Fibroblast of mammary gland (primary cell): Measurements from ENCODE around the gene S100A1.

Experiments
- DNase-seq: peaks from one replicate; pipeline ENCODE4 v3.0.0-alpha.2; 2010; ENCODE audit warnings: low read depth
- H3K4me3 ChIP-seq: 2 replicates; pipeline ENCODE4 v1.5.1; 2011; ENCODE audit warnings: low read depth, mild to moderate bottlenecking, low read length, moderate library complexity; ENCODE audit not compliant: control insufficient read depth
- TF ChIP-seq, protein P1 (sequence below): conservative IDR thresholded peaks from 2 replicates; pipeline ENCODE4 v1.5.1; 2011; ENCODE audit warnings: low read depth, low read length, inconsistent platforms; ENCODE audit not compliant: control insufficient read depth, insufficient read depth

S100A1 gene

DNA sequence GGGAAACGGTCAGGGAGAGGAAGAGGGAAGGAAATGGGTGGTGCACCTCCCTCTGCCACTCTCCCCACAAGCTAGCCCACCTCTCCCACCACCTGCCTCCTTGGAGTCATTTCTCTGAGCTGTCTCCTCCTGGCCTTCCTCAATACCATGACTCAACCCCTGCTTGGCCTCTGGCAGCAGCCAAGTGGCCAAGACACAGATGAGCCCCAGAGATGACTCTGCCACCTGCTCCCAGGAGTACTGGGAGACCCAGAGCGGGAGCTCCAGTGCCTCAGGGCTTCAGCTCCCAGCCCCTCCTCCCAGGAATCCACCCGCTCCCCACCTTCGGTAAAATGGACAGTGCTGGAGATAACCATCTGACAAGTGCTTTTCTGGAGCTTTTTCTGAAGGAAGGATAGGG, 17.9 kb upstream of the S100A1 start:
- TF ChIP-seq, protein P1, sequence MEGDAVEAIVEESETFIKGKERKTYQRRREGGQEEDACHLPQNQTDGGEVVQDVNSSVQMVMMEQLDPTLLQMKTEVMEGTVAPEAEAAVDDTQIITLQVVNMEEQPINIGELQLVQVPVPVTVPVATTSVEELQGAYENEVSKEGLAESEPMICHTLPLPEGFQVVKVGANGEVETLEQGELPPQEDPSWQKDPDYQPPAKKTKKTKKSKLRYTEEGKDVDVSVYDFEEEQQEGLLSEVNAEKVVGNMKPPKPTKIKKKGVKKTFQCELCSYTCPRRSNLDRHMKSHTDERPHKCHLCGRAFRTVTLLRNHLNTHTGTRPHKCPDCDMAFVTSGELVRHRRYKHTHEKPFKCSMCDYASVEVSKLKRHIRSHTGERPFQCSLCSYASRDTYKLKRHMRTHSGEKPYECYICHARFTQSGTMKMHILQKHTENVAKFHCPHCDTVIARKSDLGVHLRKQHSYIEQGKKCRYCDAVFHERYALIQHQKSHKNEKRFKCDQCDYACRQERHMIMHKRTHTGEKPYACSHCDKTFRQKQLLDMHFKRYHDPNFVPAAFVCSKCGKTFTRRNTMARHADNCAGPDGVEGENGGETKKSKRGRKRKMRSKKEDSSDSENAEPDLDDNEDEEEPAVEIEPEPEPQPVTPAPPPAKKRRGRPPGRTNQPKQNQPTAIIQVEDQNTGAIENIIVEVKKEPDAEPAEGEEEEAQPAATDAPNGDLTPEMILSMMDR = no peak
- H3K4me3 ChIP-seq = peak overlapping the region; percentile 94
- DNase-seq = peak; percentile 80

DNA sequence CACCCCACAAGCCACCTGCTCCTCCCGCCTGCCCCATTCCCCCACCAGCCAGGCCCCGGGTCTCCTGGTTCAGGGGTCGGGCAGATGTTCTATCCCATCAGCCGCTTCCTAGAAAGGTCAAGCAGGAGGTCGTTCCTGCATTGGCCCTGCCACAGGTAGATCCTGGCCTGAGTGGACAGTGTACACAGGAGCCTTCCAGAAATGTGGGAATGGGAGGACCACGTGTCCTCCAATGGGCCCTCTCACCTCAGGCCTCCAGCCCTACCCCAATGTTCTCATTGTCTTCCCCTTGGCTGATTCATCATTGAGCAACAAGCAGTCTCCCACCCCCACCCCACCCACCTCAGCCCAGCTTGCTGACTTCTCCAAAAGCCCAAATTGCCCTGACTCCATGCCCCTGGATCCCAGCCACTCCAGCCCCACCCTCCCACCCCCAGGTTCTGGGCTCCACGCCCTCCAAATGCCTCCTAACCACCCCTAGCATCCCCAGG, 17.4 kb upstream of the S100A1 start:
- peak; percentile 93 for DNase-seq
- TF ChIP-seq, protein P1 = no peak
- peak overlapping the region; percentile 94 for H3K4me3 ChIP-seq

DNA sequence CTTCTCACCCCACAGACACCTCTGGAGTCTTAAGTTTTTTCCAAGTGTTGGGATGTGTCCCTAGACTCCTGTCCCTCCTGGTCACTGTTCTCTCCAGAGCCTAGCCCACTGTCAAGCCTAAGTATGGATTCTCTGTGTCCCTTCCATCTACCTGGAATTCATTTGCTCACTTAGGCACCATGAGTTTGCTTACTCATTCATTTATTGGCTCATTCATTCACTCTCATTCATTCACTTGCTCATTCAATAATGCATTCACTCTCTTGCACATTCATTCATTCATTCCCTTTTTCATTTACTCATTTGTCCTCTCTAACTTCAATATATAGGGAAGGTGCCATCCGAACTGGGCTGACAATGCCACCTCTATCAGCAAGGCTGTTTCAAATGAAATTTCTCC, 16.9 kb upstream of the S100A1 start:
- TF ChIP-seq, protein P1 = no peak
- DNase-seq = peak; percentile 55
- peak overlapping the region; percentile 94 for H3K4me3 ChIP-seq

DNA sequence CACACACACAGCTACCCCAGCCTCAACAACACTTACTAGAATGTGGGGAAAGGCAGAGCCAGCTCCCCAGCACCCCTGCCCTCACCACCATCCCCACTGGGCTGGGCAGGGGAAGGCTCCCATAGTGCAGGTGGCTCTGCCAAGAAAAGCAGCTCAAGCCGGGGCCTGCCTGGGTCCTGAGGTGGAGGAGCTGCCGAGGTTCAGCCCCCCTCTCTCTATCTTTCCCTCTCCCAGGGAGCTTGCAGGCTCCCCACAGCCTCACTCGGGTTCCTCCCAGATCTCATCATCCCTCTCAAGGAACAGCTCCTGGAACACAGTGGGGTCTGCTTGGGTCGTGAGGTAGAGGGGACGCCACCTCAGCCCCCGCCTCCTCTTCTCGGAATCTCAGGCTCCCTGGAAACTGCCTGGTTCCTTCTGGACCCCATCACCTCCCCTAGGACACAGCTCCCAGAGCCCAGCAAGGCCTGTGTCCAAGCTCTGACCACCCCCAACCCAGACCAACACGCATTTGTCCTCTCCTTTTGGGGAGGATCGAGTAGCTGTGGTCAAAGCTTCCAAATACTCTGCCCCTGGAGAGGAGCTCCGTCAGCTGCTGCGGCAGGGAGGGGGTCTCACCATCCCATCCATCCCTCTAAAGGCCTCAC, 16.0 kb upstream of the S100A1 start:
- TF ChIP-seq, protein P1 = no peak
- peak overlapping the region; percentile 94 for H3K4me3 ChIP-seq
- no peak for DNase-seq

DNA sequence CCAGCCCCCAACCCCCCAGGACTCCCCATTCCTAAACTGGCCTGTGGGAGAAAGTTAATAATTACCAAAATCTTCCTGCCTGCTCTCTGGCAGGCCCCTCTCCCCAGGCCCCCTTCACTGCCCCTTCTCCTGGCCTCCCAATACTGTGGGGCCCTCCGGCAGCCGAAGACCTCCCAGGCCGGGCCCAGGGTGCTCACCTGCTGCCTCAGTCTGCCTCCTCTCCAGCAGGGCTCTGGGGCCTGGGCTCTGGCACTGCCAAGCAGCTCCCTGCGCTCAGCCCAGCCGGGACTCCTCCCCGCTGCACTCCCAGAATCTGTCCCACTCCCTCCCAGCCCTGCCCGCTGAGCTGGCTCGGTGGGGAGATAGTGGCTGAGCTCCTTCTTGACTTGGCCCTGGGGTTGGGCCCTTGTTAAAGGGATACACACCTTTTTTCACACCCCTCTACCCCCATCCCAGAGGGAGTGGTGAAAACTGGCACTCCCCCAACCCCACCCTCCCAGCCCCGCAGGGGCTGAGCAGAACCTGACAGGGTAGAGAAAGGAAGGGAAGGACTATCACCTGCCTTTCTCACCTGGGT, 15.4 kb upstream of the S100A1 start, which contains the start of gene S100A16:
TSS of gene S100A16 (minus strand) at position 383 of the 577 bp plus-strand sequence. CDS start 4,986 bp downstream, outside the sequence.
- TF ChIP-seq, protein P1 = no peak
- peak within 1 kb of the TSS; percentile 94 for H3K4me3 ChIP-seq
- peak; percentile 68 for DNase-seq

DNA sequence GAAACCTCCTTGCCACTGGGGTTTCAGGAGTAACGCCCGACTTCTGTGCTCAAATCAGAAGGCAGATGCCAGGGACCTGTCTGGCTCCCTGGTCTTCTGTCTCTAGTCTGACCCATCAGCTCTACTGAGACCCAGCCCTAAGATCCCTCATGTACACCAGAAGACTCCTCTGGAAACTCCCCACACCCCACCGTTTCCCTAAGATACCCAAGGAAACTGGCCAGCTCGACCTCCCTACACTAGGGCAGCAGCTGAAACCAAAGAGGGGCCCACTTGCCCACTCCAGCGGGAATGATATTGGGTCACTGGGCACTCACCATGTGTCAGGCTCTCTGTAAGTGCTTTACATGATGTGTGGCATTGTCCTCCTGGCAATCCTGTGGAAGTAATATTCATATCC, 14.8 kb upstream of the S100A1 start:
- H3K4me3 ChIP-seq = peak overlapping the region; percentile 94
- TF ChIP-seq, protein P1 = no peak
- no peak for DNase-seq
